ENCODE measurements around the gene LSM3. TPM values are rescaled to one million over a fixed set of nuclear protein-coding genes. Genes with fewer than 3 reads are reported as not detected.

Gene LSM3
- total and polyA plus RNA-seq, 9 of the 15 experiments (the other 6 are each of a cell fraction or from before 2014, with no cell fraction given), result 33.8 to 203 (median 61.2) TPM

GRCh38 chr3:14234251-14235002, 55.8 kb downstream of the LSM3 start (continued):
- no peak for TF ChIP-seq ZNF395 (CRISPR knock-in tag; IDR thresholded peaks at IDR 0.05)
- no peak for TF ChIP-seq POLR2A (conservative IDR thresholded peaks at IDR 0.05)
- TF ChIP-seq ARID1B (IDR thresholded peaks at IDR 0.05), result peak; percentile 64; the same call in 1 of the 2 replicates
- TF ChIP-seq SMARCA4 (IDR thresholded peaks at IDR 0.05), result no peak; the same call in 1 of the 2 replicates
- no peak for TF ChIP-seq GTF3C2 (IDR thresholded peaks at IDR 0.05; ENCODE audit: borderline replicate concordance, extremely low read depth, insufficient read length)
- TF ChIP-seq ZSCAN32 (CRISPR knock-in tag; IDR thresholded peaks at IDR 0.05), result no peak
- TF ChIP-seq ZBTB33 (CRISPR knock-in tag; IDR thresholded peaks at IDR 0.05), result 0 out of 2 replicates have a peak, but pooled peaks have one; percentile 26
- TF ChIP-seq MGA (IDR thresholded peaks at IDR 0.05), result peak; percentile 34
- peak; percentile 85 for TF ChIP-seq TCF3 (CRISPR knock-in tag; IDR thresholded peaks at IDR 0.05)

All from K562 (cell line).